ENCODE data around the gene PARP15.

GRCh38 chr3:122629763-122630162 is 52.3 kb downstream of the PARP15 start:
- no peak for TF ChIP-seq CTCF (IDR thresholded peaks at IDR 0.05)
- TF ChIP-seq POLR2A (IDR thresholded peaks at IDR 0.05): no peak
